ENCODE results near the gene GOLGA8K. TPM values are rescaled to one million over a fixed set of nuclear protein-coding genes. Genes with fewer than 3 reads are reported as not detected.
"Not testable (repeated sequence)": the region's sequence is repeated elsewhere in the genome, so short reads cannot be mapped to it uniquely, and the experiment has no call there.

The GOLGA8K gene
- total RNA-seq: under 1 TPM in 1 of 3 donors, not detected in 2; 0.11 TPM

GRCh38 chr15:32403192-32403591, at the start of gene GOLGA8K:
GOLGA8K (minus strand) TSS chr15:32403292; CDS start chr15:32403194, 98 bp downstream.
- H3K4me1 Mint-ChIP-seq (ENCODE audit: low read depth); ATAC-seq; H3K36me3 Mint-ChIP-seq (ENCODE audit: insufficient read depth); DNase-seq; H3K27me3 Mint-ChIP-seq (ENCODE audit: low read depth); H3K9me3 Mint-ChIP-seq; H3K4me3 Mint-ChIP-seq: not testable (repeated sequence)

GRCh38 chr15:32440445-32440977, 37.4 kb upstream of the GOLGA8K start:
- H3K4me1 Mint-ChIP-seq (ENCODE audit: low read depth); H3K9me3 Mint-ChIP-seq; H3K4me3 Mint-ChIP-seq; H3K27me3 Mint-ChIP-seq (ENCODE audit: low read depth); H3K36me3 Mint-ChIP-seq (ENCODE audit: insufficient read depth); DNase-seq: not testable (repeated sequence)
- ATAC-seq: peak; percentile 59 to 73

- H3K36me3 Mint-ChIP-seq (ENCODE audit: insufficient read depth); H3K27me3 Mint-ChIP-seq (ENCODE audit: low read depth); H3K4me3 Mint-ChIP-seq; H3K4me1 Mint-ChIP-seq (ENCODE audit: low read depth); DNase-seq; H3K9me3 Mint-ChIP-seq: not testable (repeated sequence)
- ATAC-seq: peak; percentile 78 to 79
These were observed 31.2 kb upstream of the GOLGA8K start for GRCh38 chr15:32434102-32434963.

- H3K4me1 Mint-ChIP-seq (ENCODE audit: low read depth); ATAC-seq; H3K4me3 Mint-ChIP-seq; H3K9me3 Mint-ChIP-seq; DNase-seq; H3K36me3 Mint-ChIP-seq (ENCODE audit: insufficient read depth); H3K27me3 Mint-ChIP-seq (ENCODE audit: low read depth): not testable (repeated sequence)
These were observed 24.5 kb upstream of the GOLGA8K start for GRCh38 chr15:32427635-32428034.

- ATAC-seq; H3K4me3 Mint-ChIP-seq; DNase-seq; H3K36me3 Mint-ChIP-seq (ENCODE audit: insufficient read depth); H3K9me3 Mint-ChIP-seq; H3K4me1 Mint-ChIP-seq (ENCODE audit: low read depth); H3K27me3 Mint-ChIP-seq (ENCODE audit: low read depth): not testable (repeated sequence)
These were observed 23.4 kb upstream of the GOLGA8K start for GRCh38 chr15:32426511-32426910.

GRCh38 chr15:32407903-32408302, 4.8 kb upstream of the GOLGA8K start:
- DNase-seq; H3K4me3 Mint-ChIP-seq; ATAC-seq; H3K9me3 Mint-ChIP-seq; H3K27me3 Mint-ChIP-seq (ENCODE audit: low read depth); H3K4me1 Mint-ChIP-seq (ENCODE audit: low read depth); H3K36me3 Mint-ChIP-seq (ENCODE audit: insufficient read depth): not testable (repeated sequence)

GRCh38 chr15:32396522-32396921, 6.6 kb downstream of the GOLGA8K start:
- H3K4me3 Mint-ChIP-seq; DNase-seq; ATAC-seq; H3K9me3 Mint-ChIP-seq; H3K4me1 Mint-ChIP-seq (ENCODE audit: low read depth); H3K36me3 Mint-ChIP-seq (ENCODE audit: insufficient read depth); H3K27me3 Mint-ChIP-seq (ENCODE audit: low read depth): not testable (repeated sequence)

GRCh38 chr15:32394745-32395144, 8.3 kb downstream of the GOLGA8K start:
- not testable (repeated sequence) for DNase-seq; H3K9me3 Mint-ChIP-seq; H3K4me3 Mint-ChIP-seq; H3K27me3 Mint-ChIP-seq (ENCODE audit: low read depth); ATAC-seq; H3K36me3 Mint-ChIP-seq (ENCODE audit: insufficient read depth); H3K4me1 Mint-ChIP-seq (ENCODE audit: low read depth)

GRCh38 chr15:32388050-32388648, 14.9 kb downstream of the GOLGA8K start:
- H3K4me3 Mint-ChIP-seq; H3K9me3 Mint-ChIP-seq; H3K4me1 Mint-ChIP-seq (ENCODE audit: low read depth); H3K27me3 Mint-ChIP-seq (ENCODE audit: low read depth); DNase-seq; H3K36me3 Mint-ChIP-seq (ENCODE audit: insufficient read depth): not testable (repeated sequence)
- ATAC-seq: peak; percentile 43 to 69

- DNase-seq; H3K4me1 Mint-ChIP-seq (ENCODE audit: low read depth); H3K27me3 Mint-ChIP-seq (ENCODE audit: low read depth); H3K4me3 Mint-ChIP-seq; H3K9me3 Mint-ChIP-seq; H3K36me3 Mint-ChIP-seq (ENCODE audit: insufficient read depth); ATAC-seq: not testable (repeated sequence)
These were observed 17.1 kb downstream of the GOLGA8K start for GRCh38 chr15:32385823-32386495.

- H3K27me3 Mint-ChIP-seq (ENCODE audit: low read depth); DNase-seq; H3K36me3 Mint-ChIP-seq (ENCODE audit: insufficient read depth); H3K9me3 Mint-ChIP-seq; H3K4me1 Mint-ChIP-seq (ENCODE audit: low read depth); H3K4me3 Mint-ChIP-seq; ATAC-seq: not testable (repeated sequence)
These were observed 28.9 kb downstream of the GOLGA8K start for GRCh38 chr15:32374185-32374584.

- not testable (repeated sequence) for DNase-seq
- ATAC-seq: peak in 1 of 2 donors; percentile 38
These were observed 29.4 kb downstream of the GOLGA8K start for GRCh38 chr15:32373707-32374106.

GRCh38 chr15:32372075-32372474, 31.0 kb downstream of the GOLGA8K start:
- not testable (repeated sequence) for ATAC-seq; H3K4me3 Mint-ChIP-seq; H3K4me1 Mint-ChIP-seq (ENCODE audit: low read depth); H3K36me3 Mint-ChIP-seq (ENCODE audit: insufficient read depth); H3K27me3 Mint-ChIP-seq (ENCODE audit: low read depth); H3K9me3 Mint-ChIP-seq; DNase-seq

More at GRCh38 chr15:32373707-32374106, 29.4 kb downstream of the GOLGA8K start:
- H3K27me3 Mint-ChIP-seq (ENCODE audit: low read depth); H3K9me3 Mint-ChIP-seq; H3K36me3 Mint-ChIP-seq (ENCODE audit: insufficient read depth); H3K4me1 Mint-ChIP-seq (ENCODE audit: low read depth); H3K4me3 Mint-ChIP-seq: not testable (repeated sequence)

GRCh38 chr15:32370526-32370925, 32.6 kb downstream of the GOLGA8K start:
- ATAC-seq; H3K36me3 Mint-ChIP-seq (ENCODE audit: insufficient read depth); H3K4me1 Mint-ChIP-seq (ENCODE audit: low read depth); H3K4me3 Mint-ChIP-seq; H3K9me3 Mint-ChIP-seq; DNase-seq; H3K27me3 Mint-ChIP-seq (ENCODE audit: low read depth): not testable (repeated sequence)

Data from activated T-cell treated with anti-CD3 and anti-CD28 coated beads, Interleukin-2, amount 50 U/mL, for 4 hours (primary cell).